ENCODE data around the gene CIRBP.

DNA sequence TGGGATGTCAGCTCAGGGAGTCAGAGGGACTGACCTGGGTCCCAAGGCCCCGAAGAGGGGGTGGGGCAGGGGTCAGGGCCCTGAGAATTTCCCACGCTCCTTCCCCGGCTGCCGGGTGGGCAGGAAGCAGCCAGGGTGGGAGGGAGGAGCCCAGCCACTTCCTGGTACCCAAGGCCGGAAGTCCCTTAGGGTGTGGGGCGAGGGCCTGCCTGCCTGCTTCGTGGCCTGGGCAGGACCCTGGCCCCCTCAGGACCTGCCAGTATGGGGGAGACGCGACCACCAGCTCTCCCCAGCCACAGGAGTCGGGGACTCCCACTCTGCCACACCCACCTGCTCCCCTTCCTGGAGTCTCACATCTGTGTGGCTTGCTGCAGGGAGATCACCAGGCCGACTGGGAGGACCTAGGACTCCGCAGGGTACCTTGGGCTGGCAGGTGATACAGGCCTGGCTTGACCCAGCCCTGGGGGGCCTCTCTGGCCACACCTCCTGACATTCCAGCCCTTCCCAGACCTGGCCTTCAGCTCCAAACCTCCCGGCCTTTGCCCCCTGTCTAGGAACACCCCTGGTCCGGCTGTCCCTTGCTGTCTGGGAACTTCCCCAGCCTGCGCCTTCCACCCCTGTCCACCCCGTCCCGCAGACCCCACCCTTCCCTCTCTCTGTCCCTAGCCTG, 9.8 kb upstream of the CIRBP start:
- no peak for TF ChIP-seq POLR2A (IDR thresholded peaks at IDR 0.05; ENCODE audit: extremely low read depth, insufficient read length)
- TF ChIP-seq, protein P1, sequence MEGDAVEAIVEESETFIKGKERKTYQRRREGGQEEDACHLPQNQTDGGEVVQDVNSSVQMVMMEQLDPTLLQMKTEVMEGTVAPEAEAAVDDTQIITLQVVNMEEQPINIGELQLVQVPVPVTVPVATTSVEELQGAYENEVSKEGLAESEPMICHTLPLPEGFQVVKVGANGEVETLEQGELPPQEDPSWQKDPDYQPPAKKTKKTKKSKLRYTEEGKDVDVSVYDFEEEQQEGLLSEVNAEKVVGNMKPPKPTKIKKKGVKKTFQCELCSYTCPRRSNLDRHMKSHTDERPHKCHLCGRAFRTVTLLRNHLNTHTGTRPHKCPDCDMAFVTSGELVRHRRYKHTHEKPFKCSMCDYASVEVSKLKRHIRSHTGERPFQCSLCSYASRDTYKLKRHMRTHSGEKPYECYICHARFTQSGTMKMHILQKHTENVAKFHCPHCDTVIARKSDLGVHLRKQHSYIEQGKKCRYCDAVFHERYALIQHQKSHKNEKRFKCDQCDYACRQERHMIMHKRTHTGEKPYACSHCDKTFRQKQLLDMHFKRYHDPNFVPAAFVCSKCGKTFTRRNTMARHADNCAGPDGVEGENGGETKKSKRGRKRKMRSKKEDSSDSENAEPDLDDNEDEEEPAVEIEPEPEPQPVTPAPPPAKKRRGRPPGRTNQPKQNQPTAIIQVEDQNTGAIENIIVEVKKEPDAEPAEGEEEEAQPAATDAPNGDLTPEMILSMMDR (IDR thresholded peaks at IDR 0.05; ENCODE audit: low read depth, low read length): no peak
